SK-N-MC (cell line): ENCODE results near the gene DCTN3.

Source experiments
- DNase-seq: peaks from one replicate; pipeline ENCODE4 v3.0.0-alpha.2; 2011; ENCODE audit warnings: low read depth, low spot score
- H3K27ac ChIP-seq: fragments of 200-600 bp; sonication (generic); 2 replicates; pipeline ENCODE4 v1.5.1; 2016; ENCODE audit warnings: mixed run types
- H3K36me3 ChIP-seq: fragments of 200-600 bp; sonication (generic); 2 replicates; pipeline ENCODE4 v1.6.1; 2017; ENCODE audit warnings: antibody characterized with exemption, low read length, mixed read lengths; ENCODE audit not compliant: insufficient read depth
- H3K4me3 ChIP-seq: fragments of 200-600 bp; sonication (generic); 2 replicates; pipeline ENCODE4 v1.5.1; 2016
- H3K9ac ChIP-seq: fragments of 200-600 bp; sonication (generic); 2 replicates; pipeline ENCODE4 v1.8.0; 2017; ENCODE audit warnings: mixed run types, mixed read lengths; ENCODE audit not compliant: insufficient read length
- H3K9me3 ChIP-seq: fragments of 200-600 bp; sonication (generic); 2 replicates; pipeline ENCODE4 v1.6.1; 2017; ENCODE audit warnings: low read depth, mild to moderate bottlenecking, antibody characterized with exemption, low read length, moderate library complexity, mixed read lengths
- EZH2 ChIP-seq: fragments of 200-600 bp; sonication (generic); IDR thresholded peaks from one replicate; pipeline ENCODE4 v1.6.1; 2017; ENCODE audit warnings: antibody characterized with exemption
- FOXP2 ChIP-seq: optimal IDR thresholded peaks from 2 replicates; pipeline ENCODE3; 2011; ENCODE audit warnings: mild to moderate bottlenecking, moderate library complexity; ENCODE audit not compliant: insufficient read depth; ENCODE audit errors: extremely low read length, control extremely low read depth
- POLR2AphosphoS5 ChIP-seq: IDR thresholded peaks from 2 replicates; pipeline ENCODE4 v1.6.1; 2012; ENCODE audit warnings: mild to moderate bottlenecking, low read depth, low read length, borderline replicate concordance

The DCTN3 gene

GRCh38 chr9:34620061-34620994 lies at the start of gene DCTN3:
Gene DCTN3 (minus strand): TSS chr9:34620495. CDS start chr9:34620464, 31 bp downstream.
- H3K9ac ChIP-seq = peak within 1 kb of the TSS; percentile 77
- H3K27ac ChIP-seq = no peak within 1 kb of the TSS
- peak within 1 kb of the TSS; percentile 92 for H3K4me3 ChIP-seq
- peaks cover 6% of the 10 kb centered on the region; the same call in 1 of the 2 replicates for H3K36me3 ChIP-seq
- peak; percentile 77 for DNase-seq
- no peaks in the 10 kb centered on the region for H3K9me3 ChIP-seq
- TF ChIP-seq EZH2 = no peak
- TF ChIP-seq POLR2AphosphoS5 = peak; percentile 72

GRCh38 chr9:34665381-34666250 lies 45.3 kb upstream of the DCTN3 start:
- TF ChIP-seq EZH2 (no peak), POLR2AphosphoS5 (peak; percentile 85), FOXP2 (no peak)
- peak overlapping the region; percentile 95 for H3K4me3 ChIP-seq
- H3K9me3 ChIP-seq = no peaks in the 10 kb centered on the region
- H3K27ac ChIP-seq = peak overlapping the region; percentile 94
- H3K36me3 ChIP-seq = peaks cover 4% of the 10 kb centered on the region; the same call in 1 of the 2 replicates
- H3K9ac ChIP-seq = peak overlapping the region; percentile 93
- DNase-seq = no peak

DNA sequence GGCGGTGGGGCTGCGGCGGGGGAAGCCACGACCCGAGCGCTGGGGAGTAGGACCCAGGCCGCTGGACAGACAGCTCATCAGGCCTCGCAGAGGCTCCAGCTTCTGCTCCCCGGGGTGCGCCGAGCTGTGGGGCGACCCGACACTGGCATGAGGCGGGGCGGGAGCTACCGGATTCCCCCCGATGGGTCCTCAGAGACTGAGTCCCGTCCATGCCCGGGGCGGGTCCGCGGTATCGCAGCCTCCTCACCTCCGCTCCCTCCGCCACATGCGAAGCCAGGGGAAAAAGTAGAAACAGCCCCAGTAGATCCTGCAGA lies 44.7 kb upstream of the DCTN3 start:
- DNase-seq = no peak
- peak overlapping the region; percentile 95 for H3K4me3 ChIP-seq
- TF ChIP-seq FOXP2 (no peak), POLR2AphosphoS5 (no peak; the same call in none of the 2 replicates)
- no peak overlapping the region for H3K27ac ChIP-seq
- no peaks in the 10 kb centered on the region for H3K9me3 ChIP-seq
- peaks cover 8% of the 10 kb centered on the region; the same call in 1 of the 2 replicates for H3K36me3 ChIP-seq
- peak overlapping the region; percentile 58 for H3K9ac ChIP-seq

- Histone ChIP-seq H3K4me3 (peak overlapping the region; percentile 95), H3K27ac (no peak overlapping the region), H3K36me3 (peaks cover 14% of the 10 kb centered on the region; the same call in 1 of the 2 replicates), H3K9ac (peak overlapping the region; percentile 58), H3K9me3 (no peaks in the 10 kb centered on the region)
- no peak for DNase-seq
- TF ChIP-seq FOXP2 (no peak), EZH2 (no peak), POLR2AphosphoS5 (no peak)
Observed at GRCh38 chr9:34664281-34665066, 44.2 kb upstream of the DCTN3 start.

DNA sequence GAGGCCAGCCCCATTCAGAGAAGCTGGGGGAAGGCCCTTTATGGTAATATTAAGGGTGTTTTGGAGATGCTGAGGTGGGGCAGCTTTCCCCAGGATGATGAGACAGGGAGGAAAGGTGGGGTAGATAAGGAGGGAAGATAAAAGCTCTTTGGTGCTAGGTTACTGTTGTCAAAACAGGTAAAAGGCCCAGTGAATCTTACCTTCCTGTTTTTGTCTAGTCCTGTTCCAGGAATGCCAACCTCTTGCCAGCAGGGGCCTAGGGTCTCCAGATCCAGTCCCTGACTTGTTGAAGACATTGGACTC lies 43.0 kb upstream of the DCTN3 start:
- H3K9ac ChIP-seq = no peak overlapping the region
- peaks cover 14% of the 10 kb centered on the region; the same call in 1 of the 2 replicates for H3K36me3 ChIP-seq
- no peak overlapping the region for H3K4me3 ChIP-seq
- no peak overlapping the region for H3K27ac ChIP-seq
- TF ChIP-seq FOXP2 = no peak
- TF ChIP-seq EZH2 = no peak
- TF ChIP-seq POLR2AphosphoS5 = no peak
- H3K9me3 ChIP-seq = no peaks in the 10 kb centered on the region
- no peak for DNase-seq

- no peak for DNase-seq
- no peaks in the 10 kb centered on the region for H3K9me3 ChIP-seq
- no peak within 1 kb of the TSS for H3K27ac ChIP-seq
- no peak within 1 kb of the TSS for H3K9ac ChIP-seq
- no peak within 1 kb of the TSS for H3K4me3 ChIP-seq
- no peak for TF ChIP-seq EZH2
- no peak for TF ChIP-seq FOXP2
- no peak for TF ChIP-seq POLR2AphosphoS5
- H3K36me3 ChIP-seq = peaks cover 14% of the 10 kb centered on the region; the same call in 1 of the 2 replicates
Observed at GRCh38 chr9:34662526-34663302, 42.4 kb upstream of the DCTN3 start, which contains the start of gene CCL27. Gene CCL27 (minus strand): TSS chr9:34662657. CDS start chr9:34662633, 24 bp downstream.

GRCh38 chr9:34659592-34660253 lies 39.4 kb upstream of the DCTN3 start:
- Histone ChIP-seq H3K4me3 (no peak overlapping the region), H3K9ac (no peak overlapping the region), H3K27ac (no peak overlapping the region), H3K9me3 (no peaks in the 10 kb centered on the region), H3K36me3 (peaks cover 14% of the 10 kb centered on the region; the same call in 1 of the 2 replicates)
- TF ChIP-seq FOXP2 (no peak), EZH2 (no peak), POLR2AphosphoS5 (no peak)
- DNase-seq = no peak

- no peaks in the 10 kb centered on the region for H3K9me3 ChIP-seq
- H3K4me3 ChIP-seq = no peak overlapping the region
- H3K36me3 ChIP-seq = peaks cover 14% of the 10 kb centered on the region; the same call in 1 of the 2 replicates
- TF ChIP-seq POLR2AphosphoS5 (no peak), EZH2 (no peak), FOXP2 (no peak)
- no peak for DNase-seq
- no peak overlapping the region for H3K9ac ChIP-seq
- no peak overlapping the region for H3K27ac ChIP-seq
Observed at GRCh38 chr9:34658461-34658860, 38.2 kb upstream of the DCTN3 start.
